GM21576 (cell line): ENCODE measurements around the gene NPFFR1.
A peak's percentile ranks its signal among the peaks of the same experiment; 100 is the strongest.

Experiments used
- ATAC-seq: cut with Tn5 transposase; IDR thresholded peaks from one replicate; pipeline ENCODE4 v1.9.1; 2021; ENCODE audit warnings: mild to moderate bottlenecking, moderate library complexity; ENCODE audit not compliant: unreplicated experiment

The NPFFR1 gene

GRCh38 chr10:70283445-70284399 is at the start of gene NPFFR1:
Gene NPFFR1, minus strand, starts transcription at chr10:70284004. Its CDS starts 328 bp downstream, at chr10:70283676.
- no peak for ATAC-seq

GRCh38 chr10:70333268-70333667 is 49.5 kb upstream of the NPFFR1 start:
- no peak for ATAC-seq

- peak; percentile 78 for ATAC-seq
These were observed 47.9 kb upstream of the NPFFR1 start for GRCh38 chr10:70331486-70332268.

GRCh38 chr10:70331160-70331485 is 47.3 kb upstream of the NPFFR1 start:
- no peak for ATAC-seq

DNA sequence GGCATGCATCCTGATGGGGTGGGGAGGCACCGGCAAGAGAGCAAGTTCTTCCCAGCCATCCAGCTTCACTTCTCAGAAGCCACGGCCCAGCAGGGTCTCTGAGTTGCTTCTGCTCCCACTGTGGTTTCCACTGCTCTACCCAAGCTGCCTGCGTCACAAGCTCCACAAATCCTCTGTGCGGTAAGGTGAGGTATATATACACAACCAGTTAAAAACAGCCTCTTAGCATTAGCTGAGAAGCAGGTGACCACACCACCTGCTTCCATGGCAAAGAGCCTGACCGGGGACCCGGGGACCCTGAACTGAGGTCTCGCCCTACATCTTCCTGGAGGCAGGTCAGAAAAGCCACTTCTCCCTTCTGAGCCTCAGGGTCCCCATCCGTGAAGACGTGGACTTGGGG is 46.9 kb upstream of the NPFFR1 start:
- ATAC-seq: no peak

DNA sequence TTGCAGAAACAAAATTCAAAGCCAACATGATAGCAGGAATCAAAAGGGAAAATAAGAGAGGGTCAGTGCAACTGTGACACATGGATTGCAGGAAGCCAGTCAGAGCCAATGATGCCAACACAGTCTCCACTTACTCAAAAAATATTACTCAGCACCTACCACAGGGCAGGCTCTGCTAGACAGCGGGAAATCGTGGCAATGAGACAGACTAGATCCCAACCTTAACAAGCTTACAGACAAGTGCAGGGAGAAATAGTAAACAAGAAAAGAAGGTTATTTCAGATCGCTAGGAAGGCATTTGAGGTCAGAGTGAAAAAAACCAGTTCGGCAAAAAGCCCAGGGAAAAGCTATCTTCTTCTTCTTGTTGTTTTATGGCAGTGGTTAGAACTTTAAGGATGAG is 45.2 kb upstream of the NPFFR1 start:
- no peak for ATAC-seq

DNA sequence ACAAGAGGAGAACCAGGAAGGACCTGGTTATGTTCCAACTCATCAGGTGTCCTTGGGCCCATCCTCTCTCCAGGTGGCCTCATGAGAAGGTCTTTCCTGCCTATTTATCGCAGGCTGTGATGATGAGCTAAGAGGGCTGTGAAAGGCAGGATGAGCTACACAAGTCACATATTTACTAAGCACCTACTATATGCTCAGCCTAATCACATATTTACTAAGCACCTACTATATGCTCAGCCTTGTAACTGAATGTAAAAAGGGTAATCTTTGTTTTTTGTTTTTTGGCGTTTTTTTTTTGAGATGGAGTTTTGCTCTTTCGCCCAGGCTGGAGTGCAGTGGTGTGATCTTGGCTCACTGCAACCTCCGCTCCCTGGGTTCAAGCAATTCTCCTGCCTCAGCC is 44.2 kb upstream of the NPFFR1 start:
- no peak for ATAC-seq

- no peak for ATAC-seq
These were observed 41.4 kb upstream of the NPFFR1 start for GRCh38 chr10:70324951-70325781.

GRCh38 chr10:70324339-70324861 is 40.6 kb upstream of the NPFFR1 start:
- ATAC-seq: peak; percentile 48

- ATAC-seq: no peak
These were observed 40.0 kb upstream of the NPFFR1 start for GRCh38 chr10:70323697-70324338.

DNA sequence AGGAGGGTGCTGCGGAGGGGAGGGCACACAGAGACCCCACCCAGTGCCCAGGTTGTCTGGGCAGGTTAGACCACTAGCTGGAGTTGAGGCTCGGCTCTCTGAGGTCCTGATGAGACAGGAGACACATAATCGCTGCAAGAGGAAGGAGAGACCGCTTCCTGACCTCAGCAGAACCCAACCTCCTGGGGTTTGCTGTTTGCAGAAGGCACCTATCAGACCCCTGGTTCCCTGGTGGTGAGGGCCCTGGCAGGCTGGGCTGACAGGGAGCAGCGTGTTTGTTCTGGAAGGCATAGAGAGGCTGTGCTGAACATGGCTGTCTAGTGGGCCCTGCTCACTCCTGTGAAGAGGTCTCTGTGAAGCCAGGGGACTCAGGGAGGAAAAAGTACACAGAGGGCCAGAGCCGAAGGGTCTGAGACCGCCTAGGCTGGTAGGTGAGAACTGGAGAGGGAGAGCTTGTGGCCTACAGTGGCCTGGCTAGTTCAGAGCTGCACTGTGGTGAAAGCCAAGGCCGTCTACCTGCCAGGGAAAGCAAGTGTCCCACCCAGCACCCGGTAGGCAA is 39.4 kb upstream of the NPFFR1 start:
- ATAC-seq: no peak

GRCh38 chr10:70321897-70322890 is 38.4 kb upstream of the NPFFR1 start:
- ATAC-seq: no peak

DNA sequence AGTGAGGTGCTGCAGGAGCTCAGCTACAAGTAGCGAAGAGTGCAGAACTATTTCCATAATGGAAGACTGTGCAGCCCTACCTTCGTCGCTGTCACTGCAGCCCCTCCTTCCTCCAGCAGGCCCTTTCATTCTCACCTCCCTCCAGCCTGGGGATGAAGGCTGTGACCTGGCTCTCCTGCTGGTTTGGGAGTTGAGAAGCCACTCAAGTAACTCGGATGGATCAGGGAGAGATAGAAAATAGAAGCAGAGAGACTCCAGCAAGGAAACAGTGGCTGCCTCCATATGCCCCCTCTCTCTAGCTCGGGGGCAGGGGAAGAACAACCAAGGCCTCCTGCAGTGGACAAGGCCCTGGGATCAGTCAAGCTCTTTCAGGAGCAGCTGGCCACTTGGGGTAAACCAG is 37.4 kb upstream of the NPFFR1 start:
- ATAC-seq: no peak

- no peak for ATAC-seq
These were observed 36.9 kb upstream of the NPFFR1 start for GRCh38 chr10:70320751-70321150.

DNA sequence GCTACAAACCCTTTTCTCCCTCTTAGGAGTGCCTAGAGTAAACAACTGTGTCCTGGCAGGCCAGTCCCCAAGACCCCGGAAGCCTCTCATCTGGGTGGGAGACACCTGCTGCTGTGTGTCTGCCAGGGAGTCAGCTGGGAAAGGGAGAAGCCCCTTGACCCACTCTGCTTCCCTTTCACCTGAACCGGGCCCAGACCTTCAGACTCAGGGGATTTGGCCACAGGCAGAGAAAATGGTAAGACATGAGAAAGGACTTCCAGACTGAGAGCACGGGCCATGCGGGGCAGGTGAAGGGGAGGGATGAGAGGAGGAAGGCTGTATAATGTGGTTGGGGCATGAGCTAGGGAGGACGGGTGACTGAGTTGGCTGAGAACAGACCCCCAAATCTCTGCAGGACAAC is 36.0 kb upstream of the NPFFR1 start:
- no peak for ATAC-seq

DNA sequence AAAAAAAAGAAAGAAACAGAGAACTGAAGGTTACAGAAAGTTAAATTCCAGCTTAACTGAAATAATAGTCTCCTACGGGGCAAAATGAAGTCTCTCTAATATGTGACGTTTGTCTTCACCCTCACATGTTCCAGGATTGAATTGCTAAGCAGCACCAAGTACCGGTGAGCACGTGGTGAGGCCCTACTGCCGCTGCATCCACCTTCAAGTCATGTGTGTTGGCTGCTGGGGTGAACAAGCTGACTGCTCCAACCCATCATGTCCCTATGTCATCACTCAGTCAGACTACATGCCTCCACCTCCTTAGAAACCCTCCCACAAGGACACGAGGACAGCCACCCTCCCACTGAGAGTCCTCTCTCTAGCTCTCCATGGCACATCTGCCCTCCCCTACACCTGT is 35.4 kb upstream of the NPFFR1 start:
- no peak for ATAC-seq

DNA sequence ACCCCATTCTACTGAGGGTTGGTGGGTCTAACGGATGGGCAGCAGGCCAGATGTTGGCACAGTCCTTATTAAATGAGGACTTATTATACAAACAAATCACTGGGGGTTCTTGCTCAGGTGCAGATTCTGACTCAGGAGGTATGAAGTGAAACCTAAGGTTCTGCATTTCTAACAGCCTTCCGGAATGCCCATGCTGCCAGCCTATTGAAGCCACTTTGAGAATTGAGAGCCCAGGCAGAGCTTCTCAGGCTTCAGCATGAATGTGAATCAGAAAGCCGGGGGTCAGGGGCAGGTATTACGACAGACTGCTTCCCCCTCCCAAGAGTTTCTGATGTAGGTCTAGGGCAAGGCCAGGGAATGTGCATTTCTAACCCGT is 34.1 kb upstream of the NPFFR1 start:
- no peak for ATAC-seq

- ATAC-seq: no peak
These were observed 33.6 kb upstream of the NPFFR1 start for GRCh38 chr10:70317272-70317942.
